ENCODE measurements around the gene SLAMF7.
A peak's percentile ranks its signal among the peaks of the same experiment; 100 is the strongest.
"Not testable (repeated sequence)": the region's sequence is repeated elsewhere in the genome, so short reads cannot be mapped to it uniquely, and the experiment has no call there.

Gene SLAMF7

GRCh38 chr1:160739098-160739511 is at the start of gene SLAMF7:
TSS of gene SLAMF7 (plus strand) at chr1:160739247. CDS start at chr1:160739302, 55 bp downstream.
- DNase-seq: no peak

- not testable (repeated sequence) for DNase-seq
These were observed 46.7 kb upstream of the SLAMF7 start for GRCh38 chr1:160692390-160692789.

GRCh38 chr1:160702100-160702499 is 36.9 kb upstream of the SLAMF7 start:
- no peak for DNase-seq

- no peak for DNase-seq
These were observed 34.8 kb upstream of the SLAMF7 start for GRCh38 chr1:160704250-160704649.

- not testable (repeated sequence) for DNase-seq
These were observed 33.8 kb upstream of the SLAMF7 start for GRCh38 chr1:160705212-160705621.

- no peak for DNase-seq
These were observed 33.3 kb upstream of the SLAMF7 start for GRCh38 chr1:160705742-160706141.

GRCh38 chr1:160706526-160707235 is 32.4 kb upstream of the SLAMF7 start:
- no peak for DNase-seq

- DNase-seq: no peak
These were observed 31.6 kb upstream of the SLAMF7 start for GRCh38 chr1:160707236-160708064.

- no peak for DNase-seq
These were observed 30.9 kb upstream of the SLAMF7 start for GRCh38 chr1:160708118-160708517.

- DNase-seq: peak; percentile 18
These were observed 30.2 kb upstream of the SLAMF7 start for GRCh38 chr1:160708801-160709200.

GRCh38 chr1:160709715-160710114 is 29.3 kb upstream of the SLAMF7 start:
- DNase-seq: no peak

- no peak for DNase-seq
These were observed 28.4 kb upstream of the SLAMF7 start for GRCh38 chr1:160710517-160711252.

- no peak for DNase-seq
These were observed 27.8 kb upstream of the SLAMF7 start for GRCh38 chr1:160711276-160711601.

- peak; percentile 31 for DNase-seq
These were observed 27.3 kb upstream of the SLAMF7 start, which contains the start of gene CD48 for GRCh38 chr1:160711602-160712311. TSS of gene CD48 (minus strand) at chr1:160711822. CDS start at chr1:160711763, 59 bp downstream.

GRCh38 chr1:160712525-160713080 is 26.4 kb upstream of the SLAMF7 start:
- peak; percentile 29 for DNase-seq

GRCh38 chr1:160713161-160713560 is 25.9 kb upstream of the SLAMF7 start:
- no peak for DNase-seq

- not testable (repeated sequence) for DNase-seq
These were observed 24.9 kb upstream of the SLAMF7 start for GRCh38 chr1:160714034-160714648.

- no peak for DNase-seq
These were observed 23.0 kb upstream of the SLAMF7 start for GRCh38 chr1:160716013-160716412.

GRCh38 chr1:160717306-160717705 is 21.7 kb upstream of the SLAMF7 start:
- DNase-seq: no peak

- no peak for DNase-seq
These were observed 20.8 kb upstream of the SLAMF7 start for GRCh38 chr1:160718210-160718609.

GRCh38 chr1:160720356-160721085 is 18.5 kb upstream of the SLAMF7 start:
- DNase-seq: no peak

Data from activated CD4-positive, alpha-beta T cell treated with anti-CD3 and anti-CD28 coated beads, Interleukin-2, amount 50 U/mL, for 1 hour (primary cell).